Measurements from ENCODE around the gene KIZ.
"Not testable (repeated sequence)": the region's sequence is repeated elsewhere in the genome, so short reads cannot be mapped to it uniquely, and the experiment has no call there.

KIZ gene

GRCh38 chr20:21230686-21231085, 104.8 kb downstream of the KIZ start:
- no peak for DNase-seq (ENCODE audit: low spot score)

- DNase-seq (ENCODE audit: low spot score), result no peak
Observed at GRCh38 chr20:21232546-21233280, 106.8 kb downstream of the KIZ start.

GRCh38 chr20:21234324-21234723, 108.4 kb downstream of the KIZ start:
- no peak for DNase-seq (ENCODE audit: low spot score)

- DNase-seq (ENCODE audit: low spot score), result no peak
Observed at GRCh38 chr20:21234806-21235483, 109.1 kb downstream of the KIZ start.

GRCh38 chr20:21235484-21236445, 109.9 kb downstream of the KIZ start:
- peak; percentile 69 for DNase-seq (ENCODE audit: low spot score)

GRCh38 chr20:21237956-21238799, 112.3 kb downstream of the KIZ start:
- DNase-seq (ENCODE audit: low spot score), result no peak

- DNase-seq (ENCODE audit: low spot score), result no peak
Observed at GRCh38 chr20:21238818-21239536, 113.1 kb downstream of the KIZ start.

- DNase-seq (ENCODE audit: low spot score), result no peak
Observed at GRCh38 chr20:21240394-21240793, 114.5 kb downstream of the KIZ start.

- no peak for DNase-seq (ENCODE audit: low spot score)
Observed at GRCh38 chr20:21241406-21241805, 115.5 kb downstream of the KIZ start.

- no peak for DNase-seq (ENCODE audit: low spot score)
Observed at GRCh38 chr20:21243811-21244210, 117.9 kb downstream of the KIZ start.

GRCh38 chr20:21244808-21245207, 118.9 kb downstream of the KIZ start:
- no peak for DNase-seq (ENCODE audit: low spot score)

GRCh38 chr20:21246161-21246560, 120.3 kb downstream of the KIZ start:
- no peak for DNase-seq (ENCODE audit: low spot score)

- DNase-seq (ENCODE audit: low spot score), result not testable (repeated sequence)
Observed at GRCh38 chr20:21247603-21248095, 121.8 kb downstream of the KIZ start.

- no peak for DNase-seq (ENCODE audit: low spot score)
Observed at GRCh38 chr20:21251278-21251677, 125.4 kb downstream of the KIZ start.

GRCh38 chr20:21257192-21257591, 131.3 kb downstream of the KIZ start:
- no peak for DNase-seq (ENCODE audit: low spot score)

GRCh38 chr20:21258411-21258810, 132.5 kb downstream of the KIZ start:
- DNase-seq (ENCODE audit: low spot score), result no peak

- DNase-seq (ENCODE audit: low spot score), result no peak
Observed at GRCh38 chr20:21259346-21259745, 133.5 kb downstream of the KIZ start.

- no peak for DNase-seq (ENCODE audit: low spot score)
Observed at GRCh38 chr20:21262812-21263211, 136.9 kb downstream of the KIZ start.

- no peak for DNase-seq (ENCODE audit: low spot score)
Observed at GRCh38 chr20:21265261-21266190, 139.6 kb downstream of the KIZ start.

- no peak for DNase-seq (ENCODE audit: low spot score)
Observed at GRCh38 chr20:21266191-21266536, 140.3 kb downstream of the KIZ start.

Measured in hematopoietic multipotent progenitor cell treated with erythropoietin and hydrocortisone succinate and interleukin-3 and kit ligand, for 17 days (in vitro differentiated cells).